GM21360 (cell line): ENCODE measurements around the gene HELZ2.

Source experiments
- ATAC-seq: cut with Tn5 transposase; IDR thresholded peaks from one replicate; pipeline ENCODE4 v1.9.1; 2021; ENCODE audit warnings: mild to moderate bottlenecking, moderate library complexity; ENCODE audit not compliant: unreplicated experiment

Gene HELZ2

DNA sequence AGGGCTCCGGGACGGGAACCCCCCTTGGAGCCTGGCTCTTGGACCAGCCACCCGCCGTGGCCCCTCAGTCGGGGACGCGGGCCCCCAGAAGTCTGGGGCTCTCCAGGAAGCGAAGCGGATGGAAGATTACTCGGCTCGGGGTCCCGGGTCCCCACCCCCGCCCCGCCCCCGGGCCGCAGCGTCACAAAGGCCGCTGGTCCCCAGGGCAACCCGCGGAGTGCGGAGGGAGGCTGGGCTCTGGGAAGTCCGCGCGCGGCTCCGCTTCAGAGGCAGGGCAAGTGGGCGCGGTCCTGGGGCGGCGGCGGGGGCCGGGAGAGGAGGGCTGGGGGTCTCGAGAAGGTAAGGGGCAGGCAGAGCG lies 20.1 kb downstream of the HELZ2 start, which contains the start of gene FNDC11:
Gene FNDC11 (plus strand): TSS at position 227 of the 358 bp plus-strand sequence. CDS start 1,505 bp downstream, outside the sequence.
- peak; percentile 22 for ATAC-seq

DNA sequence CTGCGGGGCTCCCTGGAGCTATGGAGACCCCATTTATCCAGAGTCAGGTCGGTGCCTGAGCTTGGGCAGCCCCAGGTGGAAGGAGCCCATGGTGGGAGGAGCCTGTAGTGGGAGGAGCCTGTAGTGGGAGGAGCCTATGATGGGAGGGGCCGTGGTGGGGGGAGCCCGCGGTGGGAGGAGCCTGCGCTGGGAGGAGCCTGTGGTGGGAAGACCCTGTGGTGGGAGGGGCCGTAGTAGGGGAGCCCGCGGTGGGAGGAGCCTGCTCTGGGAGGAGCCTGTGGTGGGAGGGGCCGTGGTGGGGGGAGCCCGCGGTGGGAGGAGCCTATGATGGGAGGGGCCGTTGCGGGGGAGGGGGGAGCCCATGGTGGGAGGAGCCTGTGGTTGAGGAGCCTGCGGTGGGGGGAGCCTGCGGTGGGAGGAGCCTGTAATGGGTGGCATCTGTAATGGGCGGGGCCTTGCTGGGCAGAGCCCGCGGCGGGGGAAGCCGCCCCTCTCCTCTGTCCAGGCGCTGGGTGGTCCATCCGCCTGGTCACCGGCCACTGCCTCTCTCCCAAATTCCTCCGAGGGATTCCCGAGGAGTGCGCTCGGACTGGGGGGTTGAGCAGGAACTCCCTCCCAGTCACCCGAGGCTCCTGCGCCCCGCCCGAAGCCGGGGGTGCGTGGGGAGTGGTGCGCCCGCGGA lies 20.6 kb downstream of the HELZ2 start:
- peak; percentile 46 for ATAC-seq

DNA sequence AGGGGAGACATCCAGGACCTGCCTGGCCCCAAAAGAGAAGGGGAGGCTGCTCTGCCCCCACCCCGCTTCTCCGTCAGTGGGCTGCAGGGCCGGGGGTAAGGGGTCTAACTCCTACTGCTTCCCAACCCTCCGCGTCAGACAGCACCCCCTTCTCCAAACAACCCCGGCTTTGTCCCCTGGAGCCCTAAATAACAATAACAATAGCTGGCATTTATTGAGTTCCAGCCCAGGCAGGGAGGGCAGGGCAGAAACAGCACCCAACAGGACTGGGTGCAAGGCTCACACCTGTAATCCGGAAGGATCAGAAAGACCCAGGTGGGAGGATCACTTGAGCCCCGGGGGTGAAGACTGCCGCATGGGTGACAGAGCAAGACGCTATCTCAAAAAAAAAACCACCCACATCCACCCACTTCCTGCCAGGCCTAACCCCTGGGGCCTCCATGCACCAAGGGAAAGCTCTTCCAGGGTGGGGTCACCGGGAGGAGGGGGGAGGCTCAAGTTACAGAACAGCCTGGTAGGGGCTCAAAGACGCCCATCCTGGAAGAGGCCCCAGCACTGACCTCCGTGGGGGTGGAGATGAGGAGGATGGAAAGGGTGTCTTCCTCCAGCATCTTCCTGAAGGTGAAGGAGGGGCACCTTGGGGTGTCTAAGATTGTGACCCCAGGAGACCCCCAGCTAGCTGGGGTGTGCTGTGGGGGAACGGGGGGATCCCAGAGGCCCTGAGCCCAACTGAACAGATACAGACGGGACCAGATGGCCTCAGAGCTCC lies 21.4 kb downstream of the HELZ2 start:
- ATAC-seq = peak; percentile 29

DNA sequence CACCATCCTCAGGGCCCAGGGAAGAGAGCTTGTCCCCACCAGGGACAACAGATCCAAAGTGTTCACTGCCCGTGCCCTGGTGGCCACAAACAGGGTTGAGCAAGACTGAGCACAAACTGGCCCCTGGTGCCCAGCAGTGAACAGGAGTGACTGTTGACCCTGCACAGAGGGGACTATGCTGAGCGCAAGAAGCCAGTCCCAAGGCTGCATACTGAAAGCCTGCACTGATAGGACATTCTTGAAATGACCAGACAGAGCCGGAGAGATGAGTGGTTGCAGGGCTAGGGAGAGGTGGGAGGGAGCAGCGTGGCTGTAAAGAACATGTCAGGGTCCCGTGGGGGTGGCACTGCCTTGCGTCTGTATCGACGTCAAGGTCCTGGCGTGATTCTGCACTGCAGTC lies 23.0 kb downstream of the HELZ2 start:
- no peak for ATAC-seq

DNA sequence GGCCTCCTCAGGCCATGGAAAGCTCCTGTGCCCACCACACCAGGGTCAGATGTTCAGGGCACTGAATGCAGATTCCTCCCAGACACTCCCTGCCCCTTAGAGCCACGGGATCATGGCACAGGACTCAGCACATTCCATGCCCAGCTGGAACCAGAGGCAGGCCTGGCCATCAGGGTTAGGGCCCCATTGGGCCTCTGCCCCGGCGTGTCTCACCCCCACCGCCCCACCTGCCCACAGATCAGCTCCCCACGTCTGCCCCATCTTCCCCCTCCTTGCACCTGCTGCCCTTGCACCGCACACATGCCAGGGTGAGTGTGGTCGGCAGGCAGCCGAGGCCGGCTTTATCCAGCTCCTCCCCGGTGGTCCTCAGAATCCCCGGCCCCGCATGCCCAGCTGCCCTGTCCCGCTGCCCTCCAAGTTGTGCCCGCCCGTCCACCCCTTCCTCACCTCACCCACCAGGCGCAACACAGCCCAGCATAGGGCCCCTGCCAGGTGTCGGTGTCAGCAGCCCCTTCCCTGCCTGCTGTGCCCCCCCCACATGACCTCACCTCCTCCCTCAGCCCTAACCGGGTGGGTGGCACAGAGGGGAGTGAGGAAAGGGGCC lies 24.3 kb downstream of the HELZ2 start:
- ATAC-seq = no peak

DNA sequence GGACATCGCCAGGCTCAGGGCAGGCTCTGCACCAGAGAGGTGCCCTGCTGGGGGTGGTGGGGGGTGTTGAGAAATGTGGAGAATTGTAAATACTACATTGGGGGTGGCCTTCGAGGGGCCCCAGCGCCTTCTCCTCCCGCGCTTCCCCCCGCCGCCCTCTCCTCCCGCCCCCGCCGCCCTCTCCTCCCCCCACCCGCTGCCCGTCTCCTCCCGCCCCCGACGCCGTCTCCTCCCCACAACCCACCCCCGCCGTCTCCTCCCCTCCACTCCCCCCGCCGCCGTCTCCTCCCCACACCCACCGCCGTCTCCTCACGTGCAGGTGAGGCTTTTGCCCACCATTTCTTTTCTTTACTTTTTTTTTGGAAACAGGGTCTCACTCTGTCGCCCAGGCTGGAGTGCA lies 25.0 kb downstream of the HELZ2 start:
- no peak for ATAC-seq

DNA sequence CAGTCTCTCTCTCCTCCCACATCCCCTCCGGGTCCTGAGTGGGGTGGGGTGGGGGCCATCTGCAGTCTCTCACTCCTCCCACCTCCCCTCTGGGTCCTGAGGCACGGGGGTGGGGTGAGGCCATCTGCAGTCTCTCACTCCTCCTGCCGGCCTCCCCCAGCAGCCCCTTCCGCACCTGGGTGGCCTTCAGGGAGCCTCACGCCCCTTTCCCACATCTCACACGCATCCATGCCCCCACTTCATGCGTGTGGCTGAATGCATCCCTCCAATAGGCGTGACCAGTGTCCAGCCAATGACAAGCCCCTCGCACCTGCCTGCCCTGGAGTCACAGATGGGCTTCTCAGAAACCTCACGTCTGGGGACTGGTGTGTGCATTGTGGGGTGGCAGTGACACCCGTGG lies 25.5 kb downstream of the HELZ2 start:
- no peak for ATAC-seq

DNA sequence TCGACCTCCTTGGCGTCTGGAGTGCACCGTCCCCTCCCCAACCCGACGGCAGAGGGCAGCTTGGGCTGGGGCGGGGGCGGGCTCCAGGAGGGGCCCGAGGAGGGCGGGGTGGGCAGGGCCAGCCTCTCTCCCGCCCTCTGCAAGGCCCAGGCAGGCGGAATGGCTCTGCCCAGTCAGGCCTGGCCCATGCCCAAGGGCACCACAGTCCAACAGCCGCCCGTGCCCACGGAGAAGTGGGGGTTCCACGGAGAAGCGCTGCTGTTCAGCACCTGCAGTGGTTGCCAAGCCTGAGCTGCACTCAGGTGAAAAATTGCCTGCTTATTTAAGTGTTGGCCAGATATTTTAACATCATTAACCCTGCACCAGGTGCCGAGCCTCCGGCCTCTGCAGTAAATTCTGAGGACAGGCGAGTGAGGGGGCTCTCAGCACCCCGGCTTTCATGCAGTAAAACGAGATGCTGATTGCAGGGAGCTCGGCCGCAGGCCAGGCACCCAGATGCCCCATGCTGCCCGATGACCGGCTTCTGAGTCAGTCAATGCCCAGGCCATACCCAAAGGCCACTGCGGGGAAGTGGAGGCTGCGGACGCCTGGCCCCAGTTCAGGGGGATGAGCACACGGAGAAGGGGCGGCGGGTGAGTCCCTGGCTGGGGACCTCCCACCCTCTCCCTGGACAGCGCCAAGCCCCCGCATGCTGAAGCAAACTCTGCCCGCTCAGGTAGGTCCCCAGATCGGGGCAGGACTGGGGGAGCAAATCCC lies 26.1 kb downstream of the HELZ2 start, which contains the start of gene SRMS:
Gene SRMS (minus strand): TSS at position 25 of the 756 bp plus-strand sequence. CDS start 286 bp downstream, outside the sequence.
- no peak for ATAC-seq

DNA sequence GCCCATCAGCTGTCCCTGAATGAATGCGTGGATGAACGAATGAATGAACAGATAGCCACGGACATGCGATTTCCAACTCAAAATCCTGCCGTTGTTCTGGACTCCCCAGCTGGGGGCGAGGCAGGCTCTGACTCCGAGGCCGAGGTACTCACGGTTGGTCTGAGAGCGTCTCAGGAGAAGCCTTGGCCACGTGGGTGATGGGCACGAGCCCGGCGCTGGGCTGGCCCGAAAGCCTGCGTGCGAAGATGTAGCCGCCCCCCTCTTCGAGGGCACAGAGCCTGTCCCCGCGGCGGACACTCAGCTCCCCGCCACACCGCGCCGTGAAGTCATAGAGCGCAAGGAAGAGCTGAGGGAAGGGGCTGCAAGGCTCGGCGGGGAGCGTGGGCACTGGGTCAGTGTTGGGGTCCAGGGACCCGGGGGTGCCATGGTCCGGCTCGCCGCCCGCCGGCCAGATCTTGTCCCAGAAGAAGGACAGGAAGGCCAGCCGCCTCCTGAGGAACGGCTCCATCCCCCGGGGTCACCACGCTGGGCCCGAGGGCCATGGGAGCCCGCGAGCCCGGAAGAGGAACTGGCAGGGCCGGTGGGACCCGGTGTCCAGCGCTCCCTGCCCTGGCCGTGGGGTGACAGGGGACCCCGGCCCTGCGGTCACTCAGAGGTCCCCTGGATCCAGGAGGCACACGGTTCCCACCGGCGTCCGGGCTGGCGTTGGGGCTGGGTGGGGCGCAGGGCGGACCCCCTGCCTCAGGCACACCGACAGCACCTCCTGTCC lies 26.9 kb downstream of the HELZ2 start:
- ATAC-seq = no peak

DNA sequence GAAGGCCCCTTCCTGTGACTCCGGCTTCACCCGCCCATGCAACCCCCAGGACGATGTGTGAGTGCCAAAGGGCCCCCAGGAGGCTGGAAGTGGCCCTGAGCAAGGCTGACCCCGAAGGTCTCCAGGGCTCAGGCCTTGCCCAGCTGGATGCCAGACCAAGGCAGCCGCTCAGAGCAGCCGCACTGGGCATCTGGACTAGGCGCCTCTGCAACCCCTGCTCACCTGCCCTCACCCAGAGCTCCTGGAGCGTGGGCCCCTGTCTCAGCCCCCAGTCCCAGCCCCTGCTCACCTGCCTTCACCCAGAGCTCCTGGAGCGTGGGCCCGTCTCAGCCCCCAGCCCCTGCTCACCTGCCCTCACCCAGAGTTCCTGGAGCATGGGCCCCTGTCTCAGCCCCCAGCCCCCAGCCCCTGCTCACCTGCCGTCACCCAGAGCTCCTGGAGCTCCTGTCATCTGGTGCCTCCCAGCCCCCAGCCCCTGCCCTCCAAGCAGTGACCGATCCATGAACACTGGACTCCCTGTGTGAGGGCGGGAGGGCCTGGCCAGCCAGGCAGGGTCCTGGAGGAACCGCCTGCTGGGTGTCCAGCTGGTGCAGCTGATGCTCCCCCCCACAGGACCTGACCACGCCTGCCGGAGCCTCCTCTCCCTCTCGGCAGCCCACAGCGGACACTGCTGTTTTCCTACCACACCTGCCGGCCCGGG lies 27.6 kb downstream of the HELZ2 start:
- no peak for ATAC-seq

DNA sequence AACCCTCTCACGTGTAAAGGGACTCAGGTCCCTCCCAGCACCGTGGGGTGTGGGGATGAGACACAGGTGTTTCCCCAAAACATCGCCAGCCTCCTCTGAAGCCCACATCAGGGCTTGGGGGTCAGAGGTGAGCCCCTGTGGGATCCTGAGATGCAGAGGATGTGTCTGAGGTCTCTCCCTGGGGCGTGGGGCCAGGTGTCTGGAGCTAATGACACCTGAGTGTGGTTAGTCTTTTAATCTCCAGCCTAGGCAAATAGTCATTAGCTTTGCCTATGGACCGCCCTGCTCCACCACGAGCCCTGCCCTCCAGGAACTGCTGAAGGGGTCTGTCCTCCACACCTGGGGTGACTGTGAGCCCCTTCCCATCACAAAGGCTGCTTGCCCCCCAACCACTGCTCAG lies 28.2 kb downstream of the HELZ2 start:
- ATAC-seq = no peak

DNA sequence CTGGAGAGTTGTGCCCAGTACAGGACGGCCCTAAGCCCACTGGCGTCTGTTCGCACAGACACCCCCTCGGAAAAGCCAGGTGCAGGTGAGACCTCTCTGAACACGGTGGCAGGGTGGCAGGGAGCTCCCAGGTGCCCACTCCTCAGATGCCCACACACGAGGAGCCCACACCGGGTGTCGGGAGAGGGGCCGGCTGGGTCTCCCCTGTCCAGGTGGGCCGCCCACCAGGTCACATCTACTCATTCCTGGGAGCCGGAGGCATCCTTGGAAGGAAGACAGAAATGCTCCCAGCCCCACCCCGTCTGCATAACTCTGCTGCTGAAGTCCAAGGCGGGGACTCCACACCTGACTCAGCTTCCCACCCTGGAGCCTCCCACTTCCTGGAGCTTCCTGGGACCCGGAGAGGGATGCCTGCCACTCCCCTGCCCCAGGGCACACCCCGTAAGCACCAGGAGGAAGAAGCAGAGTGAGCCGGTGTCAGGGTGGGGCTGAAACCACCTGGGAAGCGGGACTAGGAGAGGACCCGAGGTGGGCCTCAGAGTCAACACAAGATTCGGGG lies 29.0 kb downstream of the HELZ2 start:
- no peak for ATAC-seq

DNA sequence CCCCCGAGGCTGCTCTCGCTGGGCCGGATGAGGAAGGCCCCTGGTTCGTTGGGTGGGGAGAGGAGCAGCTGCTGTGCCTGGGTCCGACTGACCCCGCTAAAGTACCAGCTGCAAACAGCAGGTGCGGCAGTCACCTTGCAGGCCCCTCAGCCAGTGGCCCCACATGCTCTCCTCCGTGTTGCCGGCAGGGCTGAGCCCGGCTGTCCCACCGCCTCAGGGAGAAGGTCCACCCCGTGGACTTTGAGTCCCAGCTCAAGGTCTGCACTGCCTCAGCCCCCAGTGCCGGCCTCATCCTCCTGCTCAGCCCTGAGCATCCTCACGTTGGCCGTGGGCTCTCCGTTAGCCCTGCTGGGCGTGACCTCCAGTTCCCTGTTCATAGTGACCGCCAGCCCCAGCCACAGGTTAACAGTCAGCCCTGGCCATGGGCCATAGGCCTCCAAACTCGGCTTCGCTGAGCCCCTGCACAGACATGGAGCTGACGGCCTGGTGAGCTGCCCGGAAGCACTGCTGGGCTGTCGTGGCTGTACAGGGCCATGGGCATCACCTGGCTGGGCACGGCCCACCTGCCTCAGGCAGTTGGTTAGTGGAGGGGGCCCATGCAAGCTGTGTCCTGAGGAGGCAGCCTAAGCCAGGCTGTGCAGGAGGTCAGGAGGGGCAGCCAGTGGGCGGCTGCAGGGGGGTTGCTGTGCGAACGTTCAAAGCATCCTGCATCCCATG lies 29.6 kb downstream of the HELZ2 start:
- no peak for ATAC-seq

DNA sequence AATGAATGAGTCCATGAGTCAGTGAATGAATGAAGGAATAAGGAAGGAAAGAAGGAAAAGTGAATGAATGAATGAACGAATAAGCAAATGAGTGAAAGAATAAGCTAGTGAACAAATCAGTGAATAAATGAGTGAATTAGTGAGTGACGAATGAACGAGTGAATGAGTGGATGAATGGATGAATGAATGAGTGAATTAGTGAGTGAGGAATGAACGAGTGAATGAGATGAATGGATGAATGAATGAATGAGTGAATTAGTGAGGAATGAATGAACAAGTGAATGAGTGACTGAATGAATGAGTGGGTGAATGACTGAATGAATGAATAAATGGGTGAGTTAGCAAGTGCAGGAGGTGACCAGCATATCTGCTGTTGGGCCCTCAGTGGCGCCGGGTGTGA lies 30.3 kb downstream of the HELZ2 start:
- ATAC-seq = no peak

DNA sequence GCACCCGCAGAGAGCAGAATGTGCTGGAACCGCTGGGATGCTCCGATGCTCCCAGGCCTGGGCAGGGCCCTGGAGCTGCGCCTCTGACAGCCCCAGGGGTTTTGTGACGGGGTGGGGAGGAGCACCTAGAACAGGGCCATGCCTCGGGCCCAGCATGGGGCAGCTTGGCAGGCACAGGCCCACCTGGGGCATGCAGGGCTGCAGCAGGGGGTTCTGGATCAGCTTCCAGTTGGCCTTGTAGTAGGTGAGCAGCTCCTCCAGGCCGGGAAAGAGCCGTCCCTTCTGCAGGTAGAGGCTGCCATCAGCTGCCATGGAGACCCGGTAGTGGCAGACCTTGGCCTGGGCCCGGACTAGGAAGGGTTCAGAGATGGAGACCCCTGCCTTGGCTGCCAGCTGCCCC lies 30.9 kb downstream of the HELZ2 start:
- no peak for ATAC-seq

DNA sequence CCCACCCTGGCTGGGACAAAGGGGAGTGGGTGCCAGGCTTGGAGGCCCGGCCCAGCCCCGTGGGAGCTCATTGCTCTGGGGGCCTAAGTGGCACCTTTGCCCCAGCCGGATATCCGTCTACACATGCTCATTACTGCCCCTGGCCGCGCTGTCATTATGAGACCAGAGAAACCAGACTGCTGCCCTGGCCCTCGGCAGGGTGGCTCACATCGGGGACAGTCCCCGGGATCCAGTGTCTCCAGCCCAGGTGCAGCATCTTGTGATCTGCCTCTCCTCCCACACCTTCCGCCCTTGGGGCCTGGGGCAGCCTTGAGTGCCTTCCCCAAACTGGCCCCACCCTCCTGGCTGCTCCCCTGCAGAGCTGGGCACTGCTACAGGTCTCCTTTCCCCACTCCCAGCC lies 31.3 kb downstream of the HELZ2 start:
- peak; percentile 45 for ATAC-seq

DNA sequence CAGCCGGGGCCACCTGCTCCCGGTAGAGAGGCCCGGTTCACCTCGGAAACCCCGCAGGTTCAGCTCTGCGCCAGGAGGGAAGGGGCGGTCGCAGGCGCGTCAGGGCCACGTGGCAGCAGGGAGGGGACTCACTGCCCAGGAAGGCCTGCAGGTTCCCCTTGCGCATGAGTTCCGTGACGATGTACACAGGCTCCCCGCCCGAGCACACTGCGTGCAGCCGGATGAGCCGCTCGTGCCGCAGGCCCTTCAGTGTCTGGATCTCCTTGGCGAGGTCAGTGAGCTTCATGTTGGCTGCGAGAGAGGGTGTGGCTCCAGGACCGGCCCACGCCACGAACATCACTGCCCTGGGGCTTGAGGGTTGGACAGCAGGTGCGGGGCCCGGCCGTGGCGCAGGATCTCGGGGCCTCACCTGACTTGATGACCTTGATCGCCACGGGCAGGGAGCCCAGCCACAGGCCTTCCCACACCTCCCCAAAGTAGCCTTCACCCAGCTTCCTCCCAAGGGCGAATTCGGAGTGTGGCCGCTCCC lies 31.9 kb downstream of the HELZ2 start:
- no peak for ATAC-seq

DNA sequence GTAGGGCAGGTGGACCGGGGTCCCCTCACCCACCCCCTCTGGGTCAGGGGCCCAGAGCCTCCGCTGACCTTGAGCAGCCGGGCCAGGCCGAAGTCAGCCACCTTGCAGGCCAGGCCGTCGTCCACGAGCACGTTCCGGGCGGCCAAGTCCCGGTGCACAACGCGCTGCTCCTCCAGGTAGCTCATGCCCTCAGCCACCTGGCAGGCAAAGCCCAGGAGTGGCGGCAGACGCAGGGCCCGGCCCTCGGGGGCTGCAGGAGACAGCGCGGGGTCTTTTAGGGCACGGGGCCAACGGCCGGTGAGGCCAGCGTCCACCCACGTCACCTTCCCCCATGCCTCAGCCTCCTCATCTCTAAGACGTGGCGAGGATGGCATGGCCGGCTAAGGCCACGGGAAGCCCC lies 32.7 kb downstream of the HELZ2 start:
- ATAC-seq = no peak
